BLaER1 treated with 17β-estradiol and CSF1 and Interleukin-3, amounts not matched to agents 10 nM and 100 nM (cell line): ENCODE measurements around the gene RPS3.

Experiments
- H3K27ac ChIP-seq, 11 experiments: shearing (Covaris generic); formaldehyde crosslinking; 2 replicates each; pipeline ENCODE4 v1.8.1; 2022
- H3K27me3 ChIP-seq, 11 experiments: shearing (Covaris generic); formaldehyde crosslinking; 2 replicates each; pipeline ENCODE4 v1.8.1; 2022
- H3K36me3 ChIP-seq, 11 experiments: shearing (Covaris generic); formaldehyde crosslinking; 2 replicates each; pipeline ENCODE4 v1.8.1; 2022
- H3K4me1 ChIP-seq, 10 experiments: shearing (Covaris generic); formaldehyde crosslinking; 2 replicates each; pipeline ENCODE4 v1.8.1; 2022
- H3K4me2 ChIP-seq, 11 experiments: shearing (Covaris generic); formaldehyde crosslinking; 2 replicates each; pipeline ENCODE4 v1.8.1; 2022
- H3K4me3 ChIP-seq, 10 experiments: shearing (Covaris generic); formaldehyde crosslinking; 2 replicates each; pipeline ENCODE4 v1.8.1; 2022
- H3K9ac ChIP-seq, 11 experiments: shearing (Covaris generic); formaldehyde crosslinking; 2 replicates each; pipeline ENCODE4 v1.8.1; 2022
- H3K9me3 ChIP-seq, 11 experiments: shearing (Covaris generic); formaldehyde crosslinking; replicated peaks in 1 of 11; 2 replicates each; pipeline ENCODE4 v1.8.1; 2022
- H4K20me1 ChIP-seq, 11 experiments: shearing (Covaris generic); formaldehyde crosslinking; 2 replicates each; pipeline ENCODE4 v1.8.1; 2022
- Cebpa-rat ChIP-seq, 11 experiments: shearing (Covaris generic); IDR thresholded peaks; 2 replicates each; pipeline ENCODE4 v1.8.1; 2022

Gene RPS3

DNA sequence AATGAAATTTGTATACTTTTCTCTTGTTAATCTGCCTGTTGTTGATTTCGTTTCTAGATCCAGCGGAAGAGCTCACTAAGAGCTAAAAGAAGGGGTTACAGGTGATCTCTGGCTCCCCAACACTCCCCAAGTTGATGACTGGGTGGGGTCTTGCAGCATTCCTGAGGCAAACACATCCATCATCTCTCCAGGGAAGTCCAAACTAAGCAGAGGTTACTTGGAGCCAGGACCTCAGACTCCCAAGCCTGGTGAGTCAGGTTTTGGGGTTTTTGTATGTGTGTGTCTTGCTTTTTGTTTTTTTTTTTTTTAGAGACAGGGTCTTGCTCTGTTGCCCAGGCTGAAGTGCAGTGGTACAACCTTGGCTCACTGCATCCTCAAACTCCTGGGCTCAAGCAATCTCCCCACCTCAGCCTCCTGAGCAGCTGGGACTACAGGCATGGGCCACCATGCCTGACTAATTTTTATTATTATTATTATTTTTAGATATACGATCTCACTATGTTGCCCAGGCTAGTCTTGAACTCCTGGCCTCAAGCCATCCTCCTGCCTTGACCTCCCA lies 11.5 kb upstream of the RPS3 start:
- Histone ChIP-seq H3K4me1 (peaks cover 20 to 28% (median 26%) of the 10 kb centered on the region in 10 experiments), H3K9ac (no peak overlapping the region), H3K36me3 (no peaks in the 10 kb centered on the region), H3K4me3 (no peak overlapping the region), H4K20me1 (no peaks in the 10 kb centered on the region), H3K27me3 (no peaks in the 10 kb centered on the region), H3K9me3 (no peaks in the 10 kb centered on the region), H3K4me2 (no peak overlapping the region), H3K27ac (no peak overlapping the region)
- no peak for TF ChIP-seq Cebpa-rat (IDR thresholded peaks at IDR 0.05)

DNA sequence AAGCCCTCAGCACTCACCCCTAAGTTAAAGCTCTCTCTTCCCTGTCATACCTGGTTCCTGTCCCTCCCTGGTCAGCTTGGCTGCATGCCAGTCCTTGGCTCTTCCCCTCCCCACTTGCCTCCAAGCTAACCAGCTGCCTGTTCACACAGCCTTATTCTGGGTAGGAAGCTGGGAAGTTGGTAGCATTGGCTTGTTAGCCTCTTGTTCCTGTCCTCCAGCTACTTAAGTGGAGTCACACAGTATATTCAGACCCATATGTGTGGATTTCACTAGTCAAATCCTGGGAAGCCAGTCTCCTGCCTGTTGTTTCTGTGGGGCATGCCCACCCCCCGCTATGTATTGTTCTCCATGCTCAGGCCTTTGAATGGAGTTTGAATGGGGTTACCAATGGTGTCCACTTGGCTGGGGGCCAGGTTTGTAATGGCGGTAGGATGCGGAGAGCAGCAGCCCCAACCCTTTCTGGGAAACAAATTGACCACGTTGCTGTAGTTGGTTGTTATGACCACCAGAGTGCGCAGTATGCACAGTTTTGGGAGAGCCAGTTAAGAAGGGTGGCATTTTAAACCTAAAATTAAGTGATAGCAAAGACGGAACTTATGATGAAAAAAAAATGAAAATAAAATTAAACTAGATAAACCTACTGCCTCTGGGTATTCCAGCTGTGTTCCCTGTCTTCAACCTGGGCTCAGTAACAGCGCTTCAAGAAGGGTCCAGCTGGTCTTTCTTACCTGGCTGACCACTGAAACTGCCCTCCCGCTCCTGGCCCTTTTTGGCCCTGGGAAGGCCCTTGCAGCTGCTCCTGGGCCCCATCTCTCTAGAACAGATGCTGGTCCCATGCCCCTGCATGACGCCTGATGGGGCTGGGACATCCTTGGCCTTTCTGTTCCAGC lies 10.7 kb upstream of the RPS3 start:
- Histone ChIP-seq H3K4me3 (no peak overlapping the region), H3K27ac (peak overlapping the region in 2 of 11 experiments; percentile 3 to 44; a peak in 2 of 22 replicates)

DNA sequence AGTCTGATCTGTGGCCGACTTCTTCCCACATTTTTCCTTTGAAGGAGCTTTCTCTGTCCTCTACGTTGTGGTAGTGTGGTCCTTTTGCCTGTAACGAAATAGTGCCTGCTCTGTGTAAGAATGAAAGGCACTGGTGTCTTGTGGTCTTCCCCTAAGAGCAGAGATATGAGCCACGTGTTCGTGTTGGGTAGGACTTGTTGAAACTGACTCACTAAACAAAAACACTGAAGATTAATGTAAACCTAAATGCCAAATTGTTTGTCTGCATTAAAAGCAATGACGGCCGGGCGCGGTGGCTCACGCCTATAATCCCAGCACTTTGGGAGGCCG lies 10.1 kb upstream of the RPS3 start:
- Histone ChIP-seq H3K9me3 (no peaks in the 10 kb centered on the region), H3K4me2 (peak overlapping the region in 1 of 11 experiments; percentile 25; a peak in 2 of 22 replicates), H3K4me1 (peaks cover 6 to 15% (median 12%) of the 10 kb centered on the region in 10 experiments), H3K36me3 (no peaks in the 10 kb centered on the region), H3K27ac (no peak overlapping the region), H4K20me1 (no peaks in the 10 kb centered on the region), H3K27me3 (no peaks in the 10 kb centered on the region), H3K9ac (no peak overlapping the region), H3K4me3 (no peak overlapping the region)
- TF ChIP-seq Cebpa-rat (IDR thresholded peaks at IDR 0.05) = no peak

More for the DNA sequence above, 10.7 kb upstream of the RPS3 start:
- Histone ChIP-seq H3K36me3 (no peaks in the 10 kb centered on the region), H3K4me1 (peaks cover 12 to 21% (median 18%) of the 10 kb centered on the region in 10 experiments), H3K27me3 (no peaks in the 10 kb centered on the region), H3K4me2 (peak overlapping the region in 5 of 11 experiments; percentile 9 to 53 (median 26); a peak in 8 of 22 replicates), H3K9me3 (no peaks in the 10 kb centered on the region), H4K20me1 (no peaks in the 10 kb centered on the region), H3K9ac (peak overlapping the region in 1 of 11 experiments; percentile 26; a peak in 1 of 22 replicates)
- TF ChIP-seq Cebpa-rat (IDR thresholded peaks at IDR 0.05) = no peak

DNA sequence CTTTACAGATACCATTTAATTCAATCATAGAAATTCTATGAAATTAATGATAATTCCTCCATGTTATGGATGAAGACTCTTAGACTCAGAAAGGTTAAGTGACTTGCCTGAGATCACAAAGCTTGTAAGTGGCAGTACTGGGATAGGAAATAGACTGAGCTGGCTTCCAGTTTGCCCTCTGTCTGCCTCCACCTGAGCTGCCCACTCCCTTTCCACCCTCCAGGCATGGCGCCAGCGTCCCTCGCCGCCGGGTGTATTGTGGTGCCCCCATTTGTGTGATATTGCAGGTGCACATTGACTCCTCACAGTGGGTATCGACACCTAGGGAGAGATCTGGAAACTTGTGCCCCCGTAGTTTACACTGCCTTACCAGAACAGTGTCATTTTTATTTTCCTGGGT lies 9.4 kb upstream of the RPS3 start:
- no peaks in the 10 kb centered on the region for H3K27me3 ChIP-seq

DNA sequence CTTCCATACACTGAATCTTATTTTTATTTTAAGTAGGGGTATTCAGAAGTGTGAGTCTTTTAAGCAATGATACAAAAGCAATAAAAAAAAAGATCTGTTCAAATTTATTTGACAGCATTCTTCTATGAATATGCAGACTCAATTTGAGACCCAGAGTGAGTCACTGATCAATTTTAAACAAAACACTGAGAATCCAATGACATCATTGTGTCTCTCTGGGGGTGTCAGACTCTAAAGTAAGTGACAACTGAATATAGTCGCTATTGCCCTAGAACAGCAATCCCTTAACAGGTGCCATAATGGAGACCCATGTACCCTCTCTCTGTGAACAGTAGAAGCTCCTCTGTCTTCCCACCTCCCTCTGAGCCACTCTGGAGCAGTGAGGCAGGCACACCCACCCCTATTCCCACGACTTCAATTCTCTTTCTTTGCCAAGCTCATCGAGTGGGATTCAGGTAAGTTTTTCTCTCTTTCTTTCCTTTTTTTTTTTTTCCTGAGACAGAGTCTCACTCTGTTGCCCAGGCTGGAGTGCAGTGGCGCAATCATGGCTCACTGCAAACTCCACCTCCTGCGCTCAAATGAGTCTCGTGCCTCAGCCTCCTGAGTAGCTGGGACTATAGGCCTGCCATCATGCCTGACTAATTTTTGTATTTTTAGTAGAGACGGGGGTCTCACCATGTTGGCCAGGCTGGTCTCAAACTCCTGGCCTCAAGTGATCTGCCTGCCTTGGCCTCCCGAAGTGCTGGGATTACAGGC lies 5.1 kb upstream of the RPS3 start:
- Histone ChIP-seq H3K4me2 (peak overlapping the region in 6 of 11 experiments; percentile 8 to 71 (median 60); a peak in 7 of 22 replicates), H3K27ac (peak overlapping the region in 1 of 11 experiments; percentile 40; a peak in 1 of 22 replicates), H3K4me1 (peaks cover 8 to 37% (median 32%) of the 10 kb centered on the region in 10 experiments), H3K9me3 (no peaks in the 10 kb centered on the region), H3K4me3 (no peak overlapping the region), H3K27me3 (no peaks in the 10 kb centered on the region), H4K20me1 (no peaks in the 10 kb centered on the region), H3K9ac (no peak overlapping the region), H3K36me3 (no peaks in the 10 kb centered on the region)
- no peak for TF ChIP-seq Cebpa-rat (IDR thresholded peaks at IDR 0.05)

More for the DNA sequence above, 9.4 kb upstream of the RPS3 start:
- H3K4me2 ChIP-seq = no peak overlapping the region
- no peak for TF ChIP-seq Cebpa-rat (IDR thresholded peaks at IDR 0.05)
- no peak overlapping the region for H3K9ac ChIP-seq
- H3K4me1 ChIP-seq = peaks cover 3 to 17% (median 10%) of the 10 kb centered on the region in 10 experiments; a peak in 17 of 20 replicates
- no peaks in the 10 kb centered on the region for H3K9me3 ChIP-seq
- H3K4me3 ChIP-seq = no peak overlapping the region
- no peaks in the 10 kb centered on the region for H3K36me3 ChIP-seq
- no peak overlapping the region for H3K27ac ChIP-seq
- no peaks in the 10 kb centered on the region for H4K20me1 ChIP-seq

DNA sequence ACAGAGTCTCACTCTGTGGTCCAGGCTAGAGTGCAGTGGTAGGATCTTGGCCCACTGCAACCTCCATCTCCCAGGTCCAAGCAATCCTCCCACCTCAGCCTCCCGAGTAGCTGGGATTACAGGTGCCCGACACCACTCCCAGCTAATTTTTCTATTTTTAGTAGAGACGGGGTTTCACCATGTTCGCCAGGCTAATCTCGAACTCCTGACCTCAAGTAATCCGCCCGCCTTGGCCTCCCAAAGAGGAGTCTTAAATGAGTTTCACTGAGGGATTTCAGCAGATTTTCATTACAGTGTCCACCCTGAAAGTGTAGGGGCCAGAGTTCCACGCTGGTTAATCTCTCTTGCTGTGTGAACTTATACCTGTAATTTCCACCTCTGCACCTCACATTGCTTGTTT lies 412 bp upstream of the RPS3 start:
- H4K20me1 ChIP-seq = peaks cover 38 to 45% (median 42%) of the 10 kb centered on the region in 11 experiments
- no peaks in the 10 kb centered on the region for H3K9me3 ChIP-seq
- no peaks in the 10 kb centered on the region for H3K27me3 ChIP-seq
- H3K9ac ChIP-seq = peak overlapping the region in 6 of 11 experiments; percentile 44 to 97 (median 92); a peak in 8 of 22 replicates
- TF ChIP-seq Cebpa-rat (IDR thresholded peaks at IDR 0.05) = no peak
- peaks cover 35 to 39% (median 38%) of the 10 kb centered on the region in 11 experiments for H3K36me3 ChIP-seq
- peak overlapping the region; percentile 52 to 89 (median 84) for H3K4me2 ChIP-seq
- H3K4me1 ChIP-seq = peaks cover 43 to 71% (median 65%) of the 10 kb centered on the region in 10 experiments
- peak overlapping the region in 5 of 10 experiments; percentile 22 to 86 (median 84); a peak in 9 of 20 replicates for H3K4me3 ChIP-seq
- H3K27ac ChIP-seq = peak overlapping the region in 10 of 11 experiments; percentile 12 to 98 (median 95); a peak in 17 of 22 replicates

DNA sequence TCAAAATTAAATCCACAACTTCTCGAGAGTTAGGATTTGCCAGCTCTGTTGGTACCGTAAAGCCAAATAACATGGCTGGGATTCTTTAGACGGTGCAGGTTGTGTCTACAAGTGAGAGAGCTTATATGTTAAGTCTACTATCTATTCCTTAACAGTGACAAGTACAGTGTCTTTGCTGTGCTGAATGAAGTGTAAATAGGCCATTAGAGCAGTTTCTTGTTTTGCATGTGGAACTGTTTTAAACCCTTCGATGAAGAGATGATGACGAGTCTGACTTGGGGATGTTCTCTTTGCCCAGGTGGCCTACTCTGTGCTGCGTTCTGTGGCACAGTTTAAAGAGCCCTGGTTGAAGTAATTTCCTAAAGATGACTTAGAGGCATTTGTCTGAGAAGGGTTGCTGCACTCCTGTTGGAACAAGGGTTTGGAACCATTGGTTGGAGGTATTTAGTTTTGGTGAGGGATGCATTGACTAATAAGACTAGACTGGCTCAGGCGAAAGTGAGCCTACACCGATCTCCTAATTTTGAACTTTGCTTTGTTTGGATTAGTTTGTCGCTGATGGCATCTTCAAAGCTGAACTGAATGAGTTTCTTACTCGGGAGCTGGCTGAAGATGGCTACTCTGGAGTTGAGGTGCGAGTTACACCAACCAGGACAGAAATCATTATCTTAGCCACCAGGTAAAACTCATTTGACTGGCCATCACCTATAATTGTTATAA lies 988 bp downstream of the RPS3 start:
- Histone ChIP-seq H3K9ac (peak overlapping the region; percentile 88 to 99 (median 96)), H3K27ac (peak overlapping the region; percentile 91 to 98 (median 95)), H4K20me1 (peaks cover 52 to 59% (median 56%) of the 10 kb centered on the region in 11 experiments), H3K4me3 (peak overlapping the region; percentile 83 to 94 (median 86)), H3K27me3 (no peaks in the 10 kb centered on the region), H3K9me3 (no peaks in the 10 kb centered on the region), H3K36me3 (peaks cover 49 to 53% (median 52%) of the 10 kb centered on the region in 11 experiments), H3K4me2 (peak overlapping the region; percentile 87 to 98 (median 97)), H3K4me1 (peaks cover 56 to 71% (median 66%) of the 10 kb centered on the region in 10 experiments)
- TF ChIP-seq Cebpa-rat (IDR thresholded peaks at IDR 0.05) = no peak
